ENCODE measurements around the gene GSTK1.

DNA sequence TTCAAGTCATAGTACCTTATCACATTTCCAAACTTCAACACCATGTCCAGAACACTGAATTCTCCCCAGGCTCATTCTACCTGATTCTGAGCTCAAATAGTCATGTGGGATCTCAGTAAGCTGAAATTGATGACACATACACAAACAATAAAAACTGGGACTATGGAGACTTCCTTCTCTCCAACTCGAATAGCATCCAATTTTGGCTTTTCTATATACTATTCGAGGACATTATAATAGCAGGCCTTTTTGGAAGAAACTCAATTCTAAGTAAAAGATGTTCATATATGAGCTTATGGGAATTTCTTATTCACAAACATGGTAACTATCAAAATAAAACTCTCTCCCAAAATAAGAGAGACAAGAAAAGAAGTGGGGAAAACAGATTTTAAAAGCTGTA is 42.0 kb upstream of the GSTK1 start:
- no peak for TF ChIP-seq RAD21 (IDR thresholded peaks at IDR 0.05; ENCODE audit: low read depth)
- TF ChIP-seq, protein P1, sequence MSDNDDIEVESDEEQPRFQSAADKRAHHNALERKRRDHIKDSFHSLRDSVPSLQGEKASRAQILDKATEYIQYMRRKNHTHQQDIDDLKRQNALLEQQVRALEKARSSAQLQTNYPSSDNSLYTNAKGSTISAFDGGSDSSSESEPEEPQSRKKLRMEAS (IDR thresholded peaks at IDR 0.05) = no peak
- TF ChIP-seq, protein P2, sequence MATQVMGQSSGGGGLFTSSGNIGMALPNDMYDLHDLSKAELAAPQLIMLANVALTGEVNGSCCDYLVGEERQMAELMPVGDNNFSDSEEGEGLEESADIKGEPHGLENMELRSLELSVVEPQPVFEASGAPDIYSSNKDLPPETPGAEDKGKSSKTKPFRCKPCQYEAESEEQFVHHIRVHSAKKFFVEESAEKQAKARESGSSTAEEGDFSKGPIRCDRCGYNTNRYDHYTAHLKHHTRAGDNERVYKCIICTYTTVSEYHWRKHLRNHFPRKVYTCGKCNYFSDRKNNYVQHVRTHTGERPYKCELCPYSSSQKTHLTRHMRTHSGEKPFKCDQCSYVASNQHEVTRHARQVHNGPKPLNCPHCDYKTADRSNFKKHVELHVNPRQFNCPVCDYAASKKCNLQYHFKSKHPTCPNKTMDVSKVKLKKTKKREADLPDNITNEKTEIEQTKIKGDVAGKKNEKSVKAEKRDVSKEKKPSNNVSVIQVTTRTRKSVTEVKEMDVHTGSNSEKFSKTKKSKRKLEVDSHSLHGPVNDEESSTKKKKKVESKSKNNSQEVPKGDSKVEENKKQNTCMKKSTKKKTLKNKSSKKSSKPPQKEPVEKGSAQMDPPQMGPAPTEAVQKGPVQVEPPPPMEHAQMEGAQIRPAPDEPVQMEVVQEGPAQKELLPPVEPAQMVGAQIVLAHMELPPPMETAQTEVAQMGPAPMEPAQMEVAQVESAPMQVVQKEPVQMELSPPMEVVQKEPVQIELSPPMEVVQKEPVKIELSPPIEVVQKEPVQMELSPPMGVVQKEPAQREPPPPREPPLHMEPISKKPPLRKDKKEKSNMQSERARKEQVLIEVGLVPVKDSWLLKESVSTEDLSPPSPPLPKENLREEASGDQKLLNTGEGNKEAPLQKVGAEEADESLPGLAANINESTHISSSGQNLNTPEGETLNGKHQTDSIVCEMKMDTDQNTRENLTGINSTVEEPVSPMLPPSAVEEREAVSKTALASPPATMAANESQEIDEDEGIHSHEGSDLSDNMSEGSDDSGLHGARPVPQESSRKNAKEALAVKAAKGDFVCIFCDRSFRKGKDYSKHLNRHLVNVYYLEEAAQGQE (IDR thresholded peaks at IDR 0.05; ENCODE audit: low read depth) = no peak
- no peak for TF ChIP-seq NFIC (IDR thresholded peaks at IDR 0.05)
- TF ChIP-seq EGR1 (IDR thresholded peaks at IDR 0.05) = no peak
- TF ChIP-seq YY1 (IDR thresholded peaks at IDR 0.05; ENCODE audit: low read depth) = no peak
- TF ChIP-seq EP300 (IDR thresholded peaks at IDR 0.05; ENCODE audit: borderline replicate concordance) = no peak
- no peak for TF ChIP-seq TEAD4 (IDR thresholded peaks at IDR 0.05)
- TF ChIP-seq CREB1 (IDR thresholded peaks at IDR 0.05; ENCODE audit: low read depth) = no peak
- TF ChIP-seq CEBPB (IDR thresholded peaks at IDR 0.05) = no peak
- TF ChIP-seq FOXM1 (IDR thresholded peaks at IDR 0.05; ENCODE audit: borderline replicate concordance, low read depth) = no peak
